HL-60 (cell line): ENCODE measurements around the gene ZNF76.

ENCODE experiments used
- DNase-seq, 2 experiments: peaks; one replicate each; pipeline ENCODE4 v3.0.0-alpha.2; 2010 to 2020; ENCODE audit warnings: low read depth in 1 of 2, low spot score in 1 of 2
- H3K27ac ChIP-seq: fragments of 250-450 bp; sonication (Bioruptor Pico); replicated peaks from 2 replicates; pipeline ENCODE4 v1.5.1; 2020; ENCODE audit warnings: mild to moderate bottlenecking, moderate library complexity
- H3K27me3 ChIP-seq: fragments of 250-450 bp; sonication (Bioruptor Pico); 2 replicates; pipeline ENCODE4 v1.5.1; 2021; ENCODE audit warnings: mild to moderate bottlenecking, moderate library complexity; ENCODE audit not compliant: insufficient read depth, poor library complexity, severe bottlenecking
- H3K4me3 ChIP-seq: replicated peaks from 2 replicates; pipeline ENCODE4 v1.5.1; 2011; ENCODE audit warnings: mild to moderate bottlenecking, control low read depth, low read length; ENCODE audit not compliant: insufficient read depth
- CTCF ChIP-seq: IDR thresholded peaks from one replicate; pipeline ENCODE4 v1.5.1; 2011; ENCODE audit warnings: low read length, control low read depth, inconsistent platforms; ENCODE audit not compliant: insufficient read depth
- GABPA ChIP-seq: IDR thresholded peaks from 2 replicates; pipeline ENCODE4 v1.6.1; 2012; ENCODE audit warnings: low read depth
- POLR2AphosphoS5 ChIP-seq: IDR thresholded peaks from 2 replicates; pipeline ENCODE4 v1.6.1; 2012; ENCODE audit warnings: low read depth
- SPI1 ChIP-seq: IDR thresholded peaks from 2 replicates; pipeline ENCODE4 v1.6.1; 2012; ENCODE audit warnings: low read depth, mild to moderate bottlenecking, borderline replicate concordance
- TF ChIP-seq, protein P1 (sequence below): IDR thresholded peaks from 2 replicates; pipeline ENCODE4 v1.6.1; 2012; ENCODE audit warnings: low read depth; ENCODE audit not compliant: insufficient replicate concordance

ZNF76 gene

GRCh38 chr6:35243386-35243958 lies 16.1 kb upstream of the ZNF76 start:
- no peak for DNase-seq

GRCh38 chr6:35244551-35244950 lies 15.0 kb upstream of the ZNF76 start:
- TF ChIP-seq, protein P1, sequence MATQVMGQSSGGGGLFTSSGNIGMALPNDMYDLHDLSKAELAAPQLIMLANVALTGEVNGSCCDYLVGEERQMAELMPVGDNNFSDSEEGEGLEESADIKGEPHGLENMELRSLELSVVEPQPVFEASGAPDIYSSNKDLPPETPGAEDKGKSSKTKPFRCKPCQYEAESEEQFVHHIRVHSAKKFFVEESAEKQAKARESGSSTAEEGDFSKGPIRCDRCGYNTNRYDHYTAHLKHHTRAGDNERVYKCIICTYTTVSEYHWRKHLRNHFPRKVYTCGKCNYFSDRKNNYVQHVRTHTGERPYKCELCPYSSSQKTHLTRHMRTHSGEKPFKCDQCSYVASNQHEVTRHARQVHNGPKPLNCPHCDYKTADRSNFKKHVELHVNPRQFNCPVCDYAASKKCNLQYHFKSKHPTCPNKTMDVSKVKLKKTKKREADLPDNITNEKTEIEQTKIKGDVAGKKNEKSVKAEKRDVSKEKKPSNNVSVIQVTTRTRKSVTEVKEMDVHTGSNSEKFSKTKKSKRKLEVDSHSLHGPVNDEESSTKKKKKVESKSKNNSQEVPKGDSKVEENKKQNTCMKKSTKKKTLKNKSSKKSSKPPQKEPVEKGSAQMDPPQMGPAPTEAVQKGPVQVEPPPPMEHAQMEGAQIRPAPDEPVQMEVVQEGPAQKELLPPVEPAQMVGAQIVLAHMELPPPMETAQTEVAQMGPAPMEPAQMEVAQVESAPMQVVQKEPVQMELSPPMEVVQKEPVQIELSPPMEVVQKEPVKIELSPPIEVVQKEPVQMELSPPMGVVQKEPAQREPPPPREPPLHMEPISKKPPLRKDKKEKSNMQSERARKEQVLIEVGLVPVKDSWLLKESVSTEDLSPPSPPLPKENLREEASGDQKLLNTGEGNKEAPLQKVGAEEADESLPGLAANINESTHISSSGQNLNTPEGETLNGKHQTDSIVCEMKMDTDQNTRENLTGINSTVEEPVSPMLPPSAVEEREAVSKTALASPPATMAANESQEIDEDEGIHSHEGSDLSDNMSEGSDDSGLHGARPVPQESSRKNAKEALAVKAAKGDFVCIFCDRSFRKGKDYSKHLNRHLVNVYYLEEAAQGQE = no peak
- no peaks in the 10 kb centered on the region for H3K27me3 ChIP-seq
- H3K4me3 ChIP-seq = no peak overlapping the region
- H3K27ac ChIP-seq = no peak overlapping the region
- DNase-seq = no peak

More at GRCh38 chr6:35243386-35243958, 16.1 kb upstream of the ZNF76 start:
- H3K4me3 ChIP-seq = no peak overlapping the region
- no peaks in the 10 kb centered on the region for H3K27me3 ChIP-seq
- TF ChIP-seq, protein P1 = no peak
- no peak for TF ChIP-seq POLR2AphosphoS5
- TF ChIP-seq SPI1 = no peak
- no peak for TF ChIP-seq GABPA
- no peak for TF ChIP-seq CTCF
- no peak overlapping the region for H3K27ac ChIP-seq

DNA sequence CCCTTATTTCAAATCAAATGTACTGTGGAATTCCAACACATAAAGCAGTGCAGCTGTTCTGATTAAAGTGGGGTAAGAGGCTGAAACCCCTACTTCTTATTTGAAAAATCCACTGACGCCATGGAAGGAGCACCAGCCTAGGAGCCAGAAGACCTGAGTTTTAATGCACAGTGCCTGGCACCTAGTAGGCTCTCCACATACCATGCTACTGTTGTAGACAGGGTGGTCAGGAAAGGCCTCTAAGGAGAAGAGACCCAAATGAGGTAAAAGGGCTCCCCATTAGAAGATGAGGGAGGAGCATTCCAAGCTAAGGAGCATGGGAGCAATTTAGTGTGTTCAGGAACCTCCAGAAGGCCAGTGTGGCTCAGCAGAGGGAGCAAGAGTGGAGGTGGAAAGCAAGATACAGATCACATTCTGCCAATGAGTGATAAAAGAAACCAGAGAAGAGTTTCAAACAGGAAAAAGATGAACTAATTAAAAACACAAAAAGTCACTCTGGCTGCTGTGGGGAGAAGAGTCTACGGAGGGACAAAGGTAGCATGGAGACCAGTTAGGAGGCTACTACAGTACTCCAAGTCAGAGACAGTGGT lies 11.8 kb upstream of the ZNF76 start:
- Histone ChIP-seq H3K27me3 (no peaks in the 10 kb centered on the region), H3K27ac (no peak overlapping the region), H3K4me3 (no peak overlapping the region)
- no peak for TF ChIP-seq CTCF
- no peak for TF ChIP-seq POLR2AphosphoS5
- TF ChIP-seq, protein P1 = no peak
- no peak for TF ChIP-seq SPI1
- no peak for TF ChIP-seq GABPA
- DNase-seq = no peak
